Esophagus mucosa (tissue), 1 donor: ENCODE measurements around the gene SNX32. TPM values are rescaled to one million over a fixed set of nuclear protein-coding genes. Genes with fewer than 3 reads are reported as not detected.

Source experiments
- ATAC-seq: fragments of 200-7000 bp; cut with Tn5 transposase; one replicate; pipeline ENCODE4 v1.9.1; 2020
- total RNA-seq: library from RNA; stranded (reverse); gene quantifications from one replicate; pipeline ENCODE4 v1.2.4, GENCODE V29; 2023
- donor health status: DM: yes; HTN: yes; CAD: no.

SNX32 gene
- total RNA-seq, 1 donor from 2014 or later: 0.12 TPM

- ATAC-seq: peak; percentile 76
Observed at GRCh38 chr11:65857853-65858680, 24.3 kb downstream of the SNX32 start, which contains the start of gene CFL1. CFL1 (minus strand) TSS chr11:65858180; CDS start chr11:65858099, 81 bp downstream.

- no peak for ATAC-seq
Observed at GRCh38 chr11:65858681-65859087, 24.9 kb downstream of the SNX32 start.

GRCh38 chr11:65859095-65859811 lies 25.5 kb downstream of the SNX32 start:
- peak; percentile 67 for ATAC-seq

GRCh38 chr11:65859812-65860277 lies 26.1 kb downstream of the SNX32 start:
- ATAC-seq: no peak

GRCh38 chr11:65860278-65861164 lies 26.8 kb downstream of the SNX32 start, which contains the start of gene MUS81:
MUS81 (plus strand) TSS chr11:65860433; CDS start chr11:65860754, 321 bp downstream.
- peak; percentile 62 for ATAC-seq

- ATAC-seq: no peak
Observed at GRCh38 chr11:65861165-65861505, 27.4 kb downstream of the SNX32 start.

GRCh38 chr11:65861533-65862183 lies 27.9 kb downstream of the SNX32 start:
- ATAC-seq: no peak

GRCh38 chr11:65862191-65862735 lies 28.5 kb downstream of the SNX32 start:
- no peak for ATAC-seq

- no peak for ATAC-seq
Observed at GRCh38 chr11:65862941-65863888, 29.5 kb downstream of the SNX32 start.

- ATAC-seq: no peak
Observed at GRCh38 chr11:65863889-65864705, 30.3 kb downstream of the SNX32 start.

- ATAC-seq: no peak
Observed at GRCh38 chr11:65864706-65865471, 31.1 kb downstream of the SNX32 start.

GRCh38 chr11:65865550-65866172 lies 31.9 kb downstream of the SNX32 start:
- no peak for ATAC-seq

- ATAC-seq: no peak
Observed at GRCh38 chr11:65866509-65867283, 32.9 kb downstream of the SNX32 start.

GRCh38 chr11:65867284-65868071 lies 33.7 kb downstream of the SNX32 start:
- ATAC-seq: no peak

GRCh38 chr11:65868076-65868667 lies 34.4 kb downstream of the SNX32 start:
- ATAC-seq: no peak

GRCh38 chr11:65868907-65869306 lies 35.1 kb downstream of the SNX32 start:
- no peak for ATAC-seq
